Stimulated activated CD8-positive, alpha-beta memory T cell treated with anti-CD3 and anti-CD28 coated beads, Interleukin-4, amount 100 ng/mL, for 4 hours (primary cell): ENCODE measurements around the gene G6PD.
"Not testable (repeated sequence)": the region's sequence is repeated elsewhere in the genome, so short reads cannot be mapped to it uniquely, and the experiment has no call there.

Source experiments
- DNase-seq, 2 donors: peaks; one replicate each; pipeline ENCODE4 v3.0.0-alpha.2; 2020; ENCODE audit warnings: low read depth in 2 of 2, low spot score in 1 of 2

Gene G6PD

DNA sequence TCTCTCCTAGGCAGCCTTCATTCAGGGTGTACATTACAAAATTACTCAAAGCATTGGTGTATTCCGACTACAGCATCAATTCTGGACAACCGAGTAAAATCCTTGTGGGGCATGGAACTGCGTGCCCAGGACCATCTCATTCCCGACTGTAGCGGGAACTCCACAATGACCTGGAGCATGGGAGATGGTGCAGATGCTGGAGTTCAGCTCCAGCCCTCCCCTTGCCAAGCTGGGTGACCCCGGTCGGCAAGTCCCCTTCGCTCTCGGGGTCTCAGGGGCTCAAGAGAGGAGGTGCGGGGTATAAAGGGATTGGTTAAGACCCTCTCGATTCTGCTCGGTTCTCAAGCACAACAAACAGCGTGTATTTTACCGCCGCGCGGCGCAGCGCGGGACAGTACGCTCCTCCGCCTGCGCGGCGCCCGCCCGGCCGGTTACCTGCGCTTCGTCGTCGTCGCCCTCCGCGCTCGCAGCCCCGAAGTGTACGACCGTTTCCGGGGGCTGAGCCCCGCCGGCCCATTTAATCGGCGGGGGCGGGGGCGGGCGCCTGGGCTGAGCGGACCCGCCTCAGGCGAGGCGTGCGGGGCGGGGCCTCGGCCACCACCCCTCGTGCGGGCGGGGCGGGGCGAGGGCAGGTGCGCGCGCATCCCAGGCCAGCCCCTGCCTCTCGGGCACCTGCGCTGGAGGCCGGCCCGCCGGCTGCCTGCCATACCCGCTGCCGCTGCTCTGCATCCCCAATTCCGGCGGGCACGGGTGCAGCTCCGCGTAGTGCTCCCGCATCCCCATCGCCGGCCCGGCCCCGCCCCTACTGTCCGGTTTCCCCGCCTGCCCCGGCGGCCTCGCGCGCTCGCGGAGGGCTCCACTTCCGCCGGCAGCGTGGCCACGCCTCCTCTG lies at the start of gene G6PD:
Gene G6PD, minus strand, starts transcription at position 493 of the 891 bp plus-strand sequence. CDS start 691 bp downstream, outside the sequence.
- DNase-seq = peak; percentile 40 to 58

DNA sequence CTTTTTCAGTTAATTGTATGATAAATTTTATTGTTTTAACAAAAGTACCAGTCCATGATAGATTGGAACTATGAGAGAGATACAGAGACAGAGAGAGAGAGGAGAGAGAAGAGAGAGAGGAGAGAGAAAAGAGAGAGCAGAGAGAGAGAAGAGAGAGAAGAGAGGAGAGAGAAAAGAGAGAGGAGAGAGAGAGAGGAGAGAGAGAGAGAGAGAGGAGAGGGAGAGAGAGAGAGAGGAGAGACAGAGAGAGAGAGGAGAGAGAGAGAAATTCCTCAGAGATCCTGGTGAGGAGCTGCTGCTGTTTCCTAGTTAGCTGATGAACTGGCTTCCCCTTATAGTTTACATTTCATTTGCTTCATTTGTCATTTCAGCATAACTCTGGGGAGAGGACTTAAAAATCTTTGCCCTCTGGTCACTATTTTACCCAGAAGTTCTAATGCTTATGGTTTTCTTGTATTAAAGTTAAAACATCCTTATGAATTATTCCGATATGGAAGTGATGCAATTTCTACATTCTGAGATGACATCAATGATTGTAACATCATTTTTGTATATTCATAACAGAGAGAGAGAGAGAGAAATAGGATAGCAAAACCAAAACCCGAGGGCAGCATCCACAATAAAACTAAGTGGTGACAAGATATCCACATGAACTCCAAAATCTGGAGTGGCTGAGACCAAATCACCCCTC lies 49.1 kb upstream of the G6PD start:
- DNase-seq = no peak

DNA sequence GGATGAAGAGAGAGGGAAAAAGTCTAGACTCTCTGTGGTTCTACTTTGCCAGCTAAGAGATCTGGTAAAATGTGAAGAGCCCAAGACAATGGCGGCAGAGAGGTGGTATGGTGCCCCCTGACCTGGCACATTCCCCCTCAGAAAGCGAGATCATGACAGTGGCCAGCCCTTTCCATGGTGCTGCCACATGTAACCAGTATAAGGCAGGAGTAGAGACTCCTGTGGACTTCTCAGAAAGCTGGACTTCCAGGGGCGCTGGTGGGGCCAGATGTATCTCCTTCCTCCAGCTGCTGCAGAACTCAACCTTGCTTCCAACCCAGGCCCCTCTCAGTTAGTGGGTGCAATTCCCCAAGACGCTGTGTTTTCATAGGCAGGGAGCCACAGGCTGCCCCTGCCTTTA lies 47.8 kb upstream of the G6PD start:
- DNase-seq = no peak

DNA sequence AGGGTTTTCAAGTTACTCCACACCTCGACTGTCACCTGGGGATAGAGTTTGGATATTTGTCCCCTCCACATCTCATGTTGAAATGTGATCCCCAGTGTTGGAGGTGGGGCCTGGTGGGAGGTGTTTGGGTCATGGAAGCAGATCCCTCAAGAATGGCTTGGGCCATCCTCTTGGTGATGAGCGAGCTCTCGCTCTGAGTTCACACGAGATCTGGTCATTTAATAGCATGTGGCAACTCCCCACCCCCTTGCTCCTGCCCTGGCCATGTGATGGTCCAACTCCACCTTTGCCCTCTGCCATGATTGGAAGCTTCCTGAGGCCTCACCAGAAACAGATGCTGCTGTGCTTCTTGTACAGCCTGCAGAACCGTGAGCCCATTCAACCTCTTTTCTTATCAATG lies 46.6 kb upstream of the G6PD start:
- no peak for DNase-seq

DNA sequence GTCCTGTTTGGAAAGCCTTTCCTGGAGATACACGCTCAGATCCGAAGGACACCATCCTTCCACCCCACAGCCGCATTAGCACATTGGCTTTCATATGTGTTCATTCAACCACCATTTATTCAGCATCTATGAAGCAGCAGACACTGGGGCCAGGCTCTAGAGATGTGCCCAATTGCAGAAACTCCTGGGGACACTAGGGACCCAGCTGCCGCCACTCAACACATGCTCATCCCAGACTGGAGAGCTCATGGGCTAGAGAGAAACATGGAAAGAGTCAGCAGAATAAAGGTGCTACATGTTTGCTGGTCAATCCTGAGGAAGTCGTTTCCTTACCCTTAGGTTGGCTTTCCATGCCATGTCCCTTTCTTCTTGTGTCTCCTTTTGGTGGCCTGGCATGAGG lies 45.9 kb upstream of the G6PD start:
- DNase-seq = no peak

DNA sequence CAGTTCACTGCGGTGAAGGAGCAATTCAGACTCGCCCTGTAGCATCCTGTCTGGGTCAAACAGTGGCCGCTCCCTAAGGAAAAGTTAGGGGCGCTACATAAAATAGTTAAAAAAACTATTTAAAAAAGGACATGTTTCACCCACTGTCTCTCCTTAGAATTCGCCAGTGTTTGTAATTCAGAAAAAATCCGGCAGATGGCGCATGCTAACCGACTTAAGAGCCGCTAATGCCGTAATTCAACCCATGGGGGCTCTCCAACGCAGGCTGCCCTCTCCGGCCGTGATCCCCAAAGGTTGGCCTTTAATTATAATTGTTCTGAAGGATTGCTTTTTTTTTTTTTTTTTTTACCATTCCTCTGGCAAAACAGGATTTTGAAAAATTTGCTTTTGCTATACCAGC lies 43.8 kb upstream of the G6PD start:
- not testable (repeated sequence) for DNase-seq

DNA sequence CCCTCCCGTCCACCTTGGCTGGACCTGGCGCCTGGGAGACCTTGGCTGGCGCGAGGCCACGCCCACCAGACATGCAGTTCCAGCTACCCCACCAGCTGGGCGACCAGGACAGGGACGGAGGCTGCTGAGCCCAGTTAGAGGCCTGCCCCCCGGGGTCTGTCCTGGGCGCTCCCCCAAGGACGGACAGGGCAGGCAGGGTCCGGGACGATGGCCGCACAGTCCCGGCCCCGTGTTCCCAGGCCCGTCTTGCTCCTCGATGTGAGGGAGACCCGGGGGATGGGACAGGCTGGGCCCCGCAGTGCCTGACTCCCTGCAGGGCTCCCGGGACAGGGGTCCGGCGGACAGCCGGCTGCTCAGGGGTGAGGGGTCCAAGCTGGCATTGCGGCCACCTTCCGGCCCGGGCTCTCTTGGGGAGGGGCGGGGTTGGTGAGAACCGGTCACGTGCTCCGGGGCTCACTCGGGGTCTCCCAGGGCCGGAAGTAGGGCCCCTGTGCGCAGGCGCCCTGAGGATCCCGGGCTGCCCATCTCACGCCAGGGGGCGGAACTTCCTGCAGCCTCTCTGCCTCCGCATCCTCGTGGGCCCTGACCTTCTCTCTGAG lies 38.0 kb upstream of the G6PD start, which contains the start of gene CTAG1A:
Gene CTAG1A, plus strand, starts transcription at position 549 of the 599 bp plus-strand sequence. CDS start 74 bp downstream, outside the sequence.
- not testable (repeated sequence) for DNase-seq

DNA sequence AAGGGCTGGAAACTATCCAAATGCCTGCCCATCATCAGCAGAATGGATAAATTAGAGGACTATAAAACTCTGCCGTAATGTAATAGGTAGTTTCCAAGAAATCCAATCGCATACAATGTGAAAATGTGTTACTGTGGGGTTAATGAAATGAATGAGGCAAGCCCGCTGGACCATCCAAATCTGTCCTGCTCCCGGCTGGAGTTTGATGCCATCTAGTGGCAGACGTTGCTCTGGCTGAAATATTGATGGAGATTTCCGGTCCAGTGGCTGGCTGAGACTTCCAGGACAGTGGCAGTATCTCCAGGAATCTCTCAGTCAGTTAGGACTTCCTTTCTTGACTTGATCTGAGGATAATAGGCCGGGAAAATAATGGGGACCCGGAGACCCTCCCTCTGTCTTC lies 36.3 kb upstream of the G6PD start:
- not testable (repeated sequence) for DNase-seq

DNA sequence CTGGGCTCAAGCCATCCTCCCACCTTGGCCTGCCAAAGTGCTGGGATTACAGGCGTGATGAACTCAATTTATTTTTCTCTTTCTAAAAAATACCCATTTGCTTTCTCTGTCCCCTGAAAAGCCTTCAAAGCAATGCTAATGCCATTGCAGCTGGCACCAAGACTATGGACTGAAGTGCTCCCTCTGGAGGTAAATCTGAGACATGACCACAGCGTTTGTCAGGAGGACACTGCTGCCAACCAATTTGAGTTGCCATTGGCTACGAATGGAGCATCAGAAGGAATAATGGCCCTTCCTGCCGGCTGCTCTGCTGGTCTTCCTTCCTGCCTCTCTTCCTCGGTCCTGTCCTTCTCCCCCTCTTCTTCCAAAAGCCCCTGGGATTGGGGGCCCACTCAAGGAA lies 28.4 kb upstream of the G6PD start:
- not testable (repeated sequence) for DNase-seq

DNA sequence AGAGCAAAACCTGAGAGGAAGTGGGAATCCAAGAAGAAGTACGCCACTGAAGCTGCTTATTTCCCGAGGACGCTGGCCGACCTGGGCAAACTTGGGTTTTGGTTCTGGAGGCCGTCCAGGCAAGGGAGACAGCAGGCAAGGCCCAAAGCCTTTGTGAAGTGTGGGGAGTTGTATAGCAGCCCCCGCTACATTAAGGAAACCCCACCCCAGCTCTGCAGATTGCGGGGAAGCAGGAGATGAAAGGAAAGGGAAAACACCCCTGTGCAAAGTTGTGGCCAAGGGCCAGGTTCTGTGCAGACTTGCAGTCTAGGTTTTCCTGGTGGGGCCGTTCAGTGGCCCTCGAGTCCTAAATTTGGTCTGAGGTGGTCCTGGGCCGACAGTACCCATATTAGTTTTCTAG lies 26.4 kb upstream of the G6PD start:
- not testable (repeated sequence) for DNase-seq

DNA sequence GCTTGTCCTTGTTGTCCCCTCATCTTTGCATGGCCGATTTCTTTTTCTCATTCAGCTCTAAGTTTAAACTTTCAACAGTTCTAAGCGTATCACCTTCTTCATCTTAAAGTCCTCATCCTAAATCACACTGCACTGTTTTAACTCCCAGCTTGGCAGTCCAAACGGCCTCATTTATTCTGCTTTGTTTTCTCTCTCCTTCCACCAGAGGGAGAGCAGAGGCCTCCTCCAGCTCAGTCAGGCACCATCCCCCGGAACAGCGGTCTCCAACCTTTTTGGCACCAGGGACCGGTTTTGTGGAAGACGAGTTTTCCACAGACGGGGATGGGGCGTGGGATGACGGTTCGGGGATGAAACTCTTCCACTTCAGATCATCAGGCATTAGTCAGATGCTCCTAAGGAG lies 23.7 kb upstream of the G6PD start:
- DNase-seq = not testable (repeated sequence)

DNA sequence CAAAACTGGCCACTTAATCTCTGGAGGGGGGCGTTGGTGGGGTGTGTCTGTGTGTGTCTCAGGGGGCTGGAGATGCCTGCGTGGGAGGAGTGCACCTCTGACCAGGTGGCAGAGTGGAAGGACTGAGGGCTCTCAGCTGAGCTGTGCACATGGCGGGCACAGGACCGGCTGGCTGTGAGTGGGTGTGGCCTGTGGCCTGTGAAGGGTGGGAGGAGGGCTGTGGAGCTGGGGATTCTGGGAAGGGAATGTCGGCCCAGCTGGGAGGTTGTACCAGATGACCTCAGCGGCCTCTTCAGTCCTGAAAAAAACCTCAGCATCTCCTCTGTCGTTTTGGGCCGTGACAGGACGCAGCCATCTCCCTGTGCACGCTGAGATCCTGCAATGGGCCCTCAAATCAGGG lies 15.6 kb upstream of the G6PD start:
- DNase-seq = not testable (repeated sequence)

DNA sequence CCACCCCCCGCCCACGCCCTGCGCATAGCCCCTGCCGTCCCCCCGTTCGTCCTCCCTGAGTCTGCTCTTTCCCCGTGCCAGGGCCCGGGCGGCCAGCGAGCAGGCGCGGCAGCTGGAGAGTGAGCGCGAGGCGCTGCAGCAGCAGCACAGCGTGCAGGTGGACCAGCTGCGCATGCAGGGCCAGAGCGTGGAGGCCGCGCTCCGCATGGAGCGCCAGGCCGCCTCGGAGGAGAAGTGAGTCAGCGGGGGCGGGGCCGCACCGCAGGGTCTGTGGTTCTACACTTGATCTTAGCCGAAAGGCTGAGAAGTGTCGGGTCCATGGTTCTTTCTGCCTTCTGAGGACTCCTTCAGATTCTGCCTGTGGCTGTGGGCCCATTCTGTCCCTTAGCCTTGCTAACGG lies 13.7 kb upstream of the G6PD start:
- DNase-seq = not testable (repeated sequence)

DNA sequence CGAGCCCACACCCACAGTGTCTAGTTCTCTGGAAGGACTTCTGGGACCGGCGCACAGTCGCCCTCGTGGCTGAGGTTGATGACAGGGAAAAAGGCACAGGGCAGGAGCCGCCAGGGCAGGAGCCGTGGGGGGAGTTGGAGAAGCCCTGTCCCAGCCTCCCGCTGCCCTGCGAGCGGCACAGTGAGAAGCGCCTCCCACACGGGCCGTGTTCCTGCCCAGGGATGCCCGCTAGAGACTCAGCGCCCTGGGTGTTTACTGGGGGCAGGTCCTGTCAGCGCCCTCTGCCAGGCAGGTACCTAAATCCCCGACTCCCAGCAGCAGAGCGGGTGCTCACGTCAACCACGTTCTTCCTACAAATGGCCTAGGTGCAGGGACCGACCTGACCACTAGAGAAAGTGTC lies 12.2 kb upstream of the G6PD start:
- DNase-seq = not testable (repeated sequence)

DNA sequence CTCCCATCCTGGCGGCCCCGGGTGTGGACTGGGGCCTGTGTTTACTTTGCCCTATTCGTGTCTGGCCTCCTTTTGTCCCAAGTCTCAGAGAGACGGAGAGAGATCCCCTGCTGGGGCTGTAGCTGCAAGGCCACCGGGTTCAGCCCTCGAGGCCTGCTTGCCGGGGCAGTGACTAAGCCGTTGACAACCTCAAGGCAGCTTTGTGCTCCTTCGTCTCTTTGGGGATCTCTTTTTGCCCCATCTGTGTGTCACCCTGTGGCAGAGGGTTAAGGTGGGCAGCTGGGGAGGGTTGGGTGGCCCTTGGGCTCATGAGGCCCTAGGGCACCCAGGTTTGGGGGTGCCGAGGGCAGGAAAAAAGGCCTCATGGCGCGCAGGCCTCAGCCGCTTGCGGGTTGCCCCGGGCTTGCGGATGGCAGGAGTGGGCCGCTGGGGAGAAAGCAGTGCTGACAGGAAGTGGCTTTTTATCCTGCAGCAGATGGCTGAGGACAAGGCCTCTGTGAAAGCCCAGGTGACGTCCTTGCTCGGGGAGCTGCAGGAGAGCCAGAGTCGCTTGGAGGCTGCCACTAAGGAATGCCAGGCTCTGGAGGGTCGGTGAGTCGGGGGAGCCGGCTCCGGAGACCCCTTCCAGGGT lies 11.5 kb upstream of the G6PD start:
- not testable (repeated sequence) for DNase-seq

DNA sequence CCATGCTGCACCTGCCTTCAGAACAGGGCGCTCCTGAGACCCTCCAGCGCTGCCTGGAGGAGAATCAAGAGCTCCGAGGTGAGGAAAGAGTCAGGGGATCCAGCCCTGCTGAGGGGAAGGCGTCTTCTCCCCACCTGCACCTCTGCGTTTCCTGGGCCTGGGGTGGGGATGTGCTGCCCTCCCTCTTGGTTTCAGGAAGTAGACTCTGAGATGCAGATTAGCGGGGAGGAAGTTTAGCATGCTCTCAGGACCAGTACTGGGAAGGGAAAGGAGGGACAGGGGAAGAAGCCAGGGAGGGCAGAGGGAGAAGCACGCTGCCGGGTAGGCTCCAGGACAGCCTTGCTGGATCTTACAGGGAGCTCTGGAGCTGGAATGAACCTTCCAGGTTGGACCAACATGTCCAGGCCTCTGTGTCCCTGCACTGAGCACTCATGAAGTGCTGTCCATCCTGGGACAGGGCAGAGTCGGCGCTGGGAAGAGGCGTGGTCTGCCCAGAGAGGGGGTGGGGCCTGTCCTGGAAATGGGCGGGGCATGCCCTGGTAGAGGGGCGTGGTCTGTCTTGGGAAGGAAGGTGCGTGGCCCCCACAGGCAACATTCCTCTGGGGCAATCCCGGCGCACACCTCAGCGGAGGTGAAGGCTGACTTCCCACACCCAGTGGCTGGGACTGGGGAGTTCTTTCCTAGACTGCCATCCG lies 5.6 kb upstream of the G6PD start:
- DNase-seq = not testable (repeated sequence)

DNA sequence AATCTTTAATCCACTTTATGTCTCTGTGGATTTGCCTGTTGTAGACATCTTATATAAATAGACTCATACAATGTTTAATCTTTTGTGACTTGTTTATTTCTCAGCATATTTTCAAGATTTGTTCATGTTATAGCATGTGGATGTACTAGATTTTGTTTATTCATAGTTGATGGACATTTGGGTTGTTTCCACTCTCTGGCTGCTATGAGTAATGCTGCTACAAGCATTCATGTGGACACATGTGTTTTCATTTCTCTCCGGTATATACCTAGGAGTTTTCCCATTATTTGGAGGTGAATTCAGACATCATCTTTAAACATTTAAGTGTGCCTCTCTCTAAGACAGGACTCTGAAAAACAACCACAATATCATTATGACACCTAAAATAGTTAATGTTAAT lies 3.1 kb upstream of the G6PD start:
- DNase-seq = no peak

DNA sequence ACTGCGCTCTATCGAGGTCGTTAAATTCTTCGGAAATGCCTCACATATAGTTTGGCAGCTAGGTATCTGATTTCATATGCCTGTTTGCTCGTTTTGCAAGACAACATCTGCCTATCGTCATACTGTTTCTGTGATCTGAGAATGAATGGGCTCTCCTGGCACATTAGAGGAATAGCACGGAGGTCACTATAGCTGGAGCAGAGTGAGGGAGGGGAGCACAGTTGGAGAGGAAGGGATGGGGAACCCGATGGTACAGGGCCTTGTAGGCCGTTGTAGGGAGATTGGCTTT lies 1.3 kb upstream of the G6PD start:
- no peak for DNase-seq

DNA sequence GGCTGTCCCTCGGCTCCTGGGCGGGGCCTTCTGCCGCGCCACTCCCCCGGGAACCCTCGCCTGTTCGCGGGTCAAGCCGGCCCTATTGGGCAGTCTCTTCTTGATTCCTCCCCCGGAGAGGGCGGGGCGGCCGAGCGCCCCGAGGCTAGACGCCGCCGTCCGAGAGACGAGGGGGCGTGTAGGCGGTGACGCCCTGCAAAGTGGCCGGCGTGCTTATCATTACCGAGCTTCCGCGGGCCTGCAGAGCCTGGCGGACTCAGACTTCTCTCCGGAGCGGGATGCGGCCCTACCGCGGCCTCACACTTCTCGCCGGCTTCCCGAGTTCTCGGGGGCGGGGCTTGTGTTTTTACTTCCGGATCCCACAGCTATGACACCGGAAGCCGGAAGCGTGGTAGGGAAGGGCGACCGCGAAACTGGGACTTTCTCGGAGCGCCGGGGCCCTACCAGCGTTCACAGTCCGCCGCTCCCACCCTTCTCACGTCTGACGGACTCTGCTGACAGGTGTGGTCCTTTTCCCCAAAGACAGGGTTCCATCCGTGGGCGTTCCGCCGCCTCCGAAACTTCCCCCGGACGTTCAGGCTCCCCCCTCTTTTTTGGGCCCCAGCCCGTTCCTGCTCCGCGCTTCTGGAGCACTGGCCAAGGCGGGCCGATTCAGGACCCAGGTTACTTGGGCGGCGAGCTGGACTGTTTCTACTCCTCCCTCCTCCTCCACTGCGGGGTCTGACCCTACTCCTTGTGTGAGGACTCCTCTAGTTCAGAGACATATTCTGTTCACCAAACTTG lies 790 bp upstream of the G6PD start, which contains the start of gene IKBKG:
Gene IKBKG, plus strand, starts transcription at position 376 of the 783 bp plus-strand sequence. CDS start 4,383 bp downstream, outside the sequence.
- peak; percentile 67 to 75 for DNase-seq

DNA sequence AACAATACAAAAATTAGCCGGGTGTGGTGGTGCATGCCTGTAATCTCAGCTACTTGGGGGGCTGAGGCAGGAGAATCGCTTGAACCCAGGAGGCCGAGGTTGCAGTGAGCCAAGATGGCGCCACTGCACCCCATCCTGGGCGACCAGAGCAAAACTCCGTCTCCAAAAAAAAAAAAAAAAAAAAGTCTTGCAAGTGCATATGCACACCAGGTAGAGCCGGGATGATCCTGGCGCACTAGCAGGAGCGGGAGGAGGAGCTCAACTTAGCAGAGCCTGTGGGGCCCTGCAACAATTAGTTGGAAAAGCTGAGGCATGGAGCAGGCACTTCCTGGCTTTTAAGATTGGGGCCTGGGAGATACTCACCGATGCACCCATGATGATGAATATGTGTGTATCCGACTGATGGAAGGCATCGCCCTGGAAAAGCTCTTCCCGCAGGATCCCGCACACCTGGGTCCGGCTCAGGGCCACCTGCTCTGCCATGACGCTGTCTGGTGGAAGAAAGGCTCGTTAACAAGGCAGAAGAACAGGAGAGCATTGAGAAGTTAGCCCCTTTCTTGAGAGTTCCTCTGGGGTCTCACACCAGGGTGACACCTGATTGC lies 872 bp downstream of the G6PD start:
- DNase-seq = no peak
